Endothelial cell of umbilical vein (primary cell): ENCODE results near the gene XIRP1. TPM values are rescaled to one million over a fixed set of nuclear protein-coding genes. Genes with fewer than 3 reads are reported as not detected.

Experiments
- Bru-seq: library from RNA; stranded (reverse); fragments of 400-500 nt; gene quantifications from one replicate; lab custom pipeline; 2021; lab: Mats Ljungman, UMichigan
- BruChase-seq, 2 experiments: library from RNA; stranded (reverse); fragments of 400-500 nt; gene quantifications; one replicate each; lab custom pipeline; 2021; lab: Mats Ljungman, UMichigan
- BruUV-seq: library from RNA; stranded (reverse); fragments of 400-500 nt; replicated peaks from 2 replicates; lab custom pipeline; 2021; lab: Mats Ljungman, UMichigan
- CTCF ChIA-PET: fragments of 300-600, 350-600 bp; sonication (Branson Sonifier 250); formaldehyde crosslinking; loops from one replicate; lab custom pipeline; 2021; ENCODE audit warnings: antibody characterized with exemption, inconsistent platforms; lab: Charles Lee
- POLR2A ChIA-PET: fragments of 300-600, 350-600 bp; sonication (Branson Sonifier 250); formaldehyde crosslinking; loops from one replicate; lab custom pipeline; 2021; ENCODE audit warnings: antibody characterized with exemption, inconsistent platforms; lab: Charles Lee
- DNase-seq: peaks from one replicate; pipeline ENCODE4 v3.0.0-alpha.2; 2011; ENCODE audit warnings: low read depth, low spot score
- FAIRE-seq: peaks from 2 replicates; lab custom pipeline; 2011; peaks lifted over from hg19 to GRCh38; lab: Jason Lieb, UNC
- H2AFZ ChIP-seq: 2 replicates; pipeline ENCODE4 v1.6.0; 2012; ENCODE audit warnings: low read depth, low read length, control low read depth, inconsistent platforms
- H3K27ac ChIP-seq: 2 replicates; pipeline ENCODE4 v1.5.1; 2011; ENCODE audit warnings: low read depth, mild to moderate bottlenecking, control low read depth, low read length, moderate library complexity; ENCODE audit not compliant: insufficient read depth
- H3K27me3 ChIP-seq, 2 experiments: 2 replicates each; pipeline versions ENCODE4 v1.6.0 to v1.6.1; 2011; ENCODE audit warnings: low read length in 2 of 2, mixed read lengths in 1 of 2; ENCODE audit not compliant: control insufficient read depth in 2 of 2, insufficient read depth in 2 of 2
- H3K36me3 ChIP-seq, 2 experiments: 2 replicates in 1 of 2; 3 replicates in 1 of 2; pipeline ENCODE4 v1.5.1; 2011; ENCODE audit warnings: low read length in 2 of 2, mild to moderate bottlenecking in 1 of 2, moderate library complexity in 1 of 2; ENCODE audit not compliant: control insufficient read depth in 2 of 2, insufficient read depth in 2 of 2; ENCODE audit errors: extremely low read depth in 1 of 2
- H3K4me1 ChIP-seq: 3 replicates; pipeline ENCODE4 v1.5.1; 2011; ENCODE audit warnings: mild to moderate bottlenecking, low read length; ENCODE audit not compliant: control insufficient read depth, insufficient read depth; ENCODE audit errors: extremely low read depth
- H3K4me2 ChIP-seq: 2 replicates; pipeline ENCODE4 v1.6.1; 2011; ENCODE audit warnings: low read length, control low read depth, mixed read lengths; ENCODE audit not compliant: insufficient read depth
- H3K4me3 ChIP-seq, 3 experiments: fragments of 200-600 bp in 1 of 3; sonication (generic), shearing (Covaris generic) in 1 of 3; replicated peaks in 1 of 3; 2 replicates each; pipeline ENCODE4 v1.5.1; 2011 to 2016; ENCODE audit warnings: control low read depth in 3 of 3, low read length in 3 of 3, mild to moderate bottlenecking in 2 of 3, inconsistent platforms in 1 of 3, low read depth in 1 of 3, moderate library complexity in 1 of 3; ENCODE audit not compliant: insufficient read depth in 1 of 3
- H3K79me2 ChIP-seq: 2 replicates; pipeline ENCODE4 v1.6.0; 2012; ENCODE audit warnings: low read length, inconsistent platforms; ENCODE audit not compliant: control insufficient read depth, insufficient read depth
- H3K9ac ChIP-seq: replicated peaks from 2 replicates; pipeline ENCODE3; 2011; ENCODE audit warnings: low read length, control low read depth; ENCODE audit not compliant: insufficient read depth; ENCODE audit errors: extremely low read depth
- H3K9me1 ChIP-seq: replicated peaks from 3 replicates; pipeline ENCODE4 v1.6.0; 2011; ENCODE audit warnings: mild to moderate bottlenecking, low read length; ENCODE audit not compliant: control insufficient read depth, insufficient read depth; ENCODE audit errors: extremely low read depth
- H3K9me3 ChIP-seq: replicated peaks from 2 replicates; pipeline ENCODE4 v1.5.1; 2012; ENCODE audit warnings: low read length, inconsistent platforms; ENCODE audit not compliant: control insufficient read depth, insufficient read depth
- H4K20me1 ChIP-seq: replicated peaks from 2 replicates; pipeline ENCODE3; 2011; ENCODE audit warnings: mild to moderate bottlenecking, low read length; ENCODE audit not compliant: control insufficient read depth, insufficient read depth; ENCODE audit errors: extremely low read depth
- EZH2 ChIP-seq: IDR thresholded peaks from 2 replicates; pipeline ENCODE4 v1.6.1; 2012; ENCODE audit warnings: borderline replicate concordance, low read depth, mild to moderate bottlenecking, moderate library complexity, low read length, inconsistent platforms; ENCODE audit not compliant: severe bottlenecking
- FOS ChIP-seq: IDR thresholded peaks from 2 replicates; pipeline ENCODE4 v1.6.1; 2011; ENCODE audit warnings: mild to moderate bottlenecking, low read length, moderate library complexity, borderline replicate concordance; ENCODE audit not compliant: insufficient read depth
- GATA2 ChIP-seq: IDR thresholded peaks from 2 replicates; pipeline ENCODE4 v1.7.0; 2011; ENCODE audit warnings: low read depth, mild to moderate bottlenecking, moderate library complexity, mixed read lengths, low read length; ENCODE audit not compliant: insufficient read length, insufficient read depth
- JUN ChIP-seq: IDR thresholded peaks from 2 replicates; pipeline ENCODE4 v1.6.1; 2011; ENCODE audit warnings: borderline replicate concordance, low read depth; ENCODE audit not compliant: insufficient read length, insufficient read depth
- MYC ChIP-seq: IDR thresholded peaks from one replicate; pipeline ENCODE4 v1.6.1; 2011; ENCODE audit warnings: mild to moderate bottlenecking, low read depth, low read length
- POLR2A ChIP-seq: IDR thresholded peaks from 2 replicates; pipeline ENCODE4 v1.6.1; 2012; ENCODE audit warnings: low read depth, mild to moderate bottlenecking, control low read depth, low read length
- POLR2AphosphoS5 ChIP-seq: IDR thresholded peaks from 2 replicates; pipeline ENCODE4 v1.6.1; 2012; ENCODE audit warnings: low read depth, mild to moderate bottlenecking, control low read depth, low read length, moderate library complexity; ENCODE audit not compliant: insufficient read depth
- dilution Hi-C: fragments of 300-500 bp; cut with MboI; formaldehyde crosslinking; loops from one replicate; pipeline ENCODE4 v1.15.0; 2019; ENCODE audit warnings: low sequenced_read_pairs; ENCODE audit not compliant: extremely low pct_ligation_motif_present
- intact Hi-C: fragments of 100-400 bp; cut with micrococcal nuclease; formaldehyde crosslinking; loops from one replicate; pipeline ENCODE4 v1.10.0; 2022
- long read RNA-seq: library from polyadenylated mRNA; stranded (forward); transcript quantifications from one replicate; pipeline ENCODE4 v2.0.0, GENCODE V29; 2021
- polyA minus RNA-seq, 3 experiments: library from RNA; depleted of rRNA, polyadenylated mRNA; stranded (reverse); fragments of >200 nt; gene quantifications; 1 replicate in 1 of 3; 2 replicates in 2 of 3; pipeline ENCODE4 v1.2.3, GENCODE V29; 2011
- polyA plus RNA-seq, 4 experiments: library from polyadenylated mRNA; depleted of rRNA in 3 of 4; stranded (reverse) in 3 of 4; unstranded in 1 of 4; fragments of >200 nt; gene quantifications; 2 replicates each; pipeline versions ENCODE4 v1.2.1 to v1.2.3, GENCODE V29; 2011 to 2012; ENCODE audit warnings: missing spikeins in 1 of 4
- total RNA-seq: library from RNA; stranded (reverse); gene quantifications from 2 replicates; pipeline ENCODE4 v1.2.3, GENCODE V29; 2021
- TF ChIP-seq, protein P1 (sequence below), 2 donors: IDR thresholded peaks; 1 replicate in 1 of 2; 2 replicates in 1 of 2; pipeline ENCODE4 v1.5.1; 2011; ENCODE audit warnings: low read length in 2 of 2, mild to moderate bottlenecking in 2 of 2, moderate library complexity in 2 of 2, control low read depth in 1 of 2, inconsistent platforms in 1 of 2, low read depth in 1 of 2; ENCODE audit not compliant: insufficient read depth in 1 of 2; ENCODE audit errors: extremely low read depth in 1 of 2
- TF ChIP-seq, protein P2 (sequence below): IDR thresholded peaks from 2 replicates; pipeline ENCODE4 v1.6.1; 2011; ENCODE audit not compliant: insufficient read depth, insufficient read length

The XIRP1 gene, protein sequence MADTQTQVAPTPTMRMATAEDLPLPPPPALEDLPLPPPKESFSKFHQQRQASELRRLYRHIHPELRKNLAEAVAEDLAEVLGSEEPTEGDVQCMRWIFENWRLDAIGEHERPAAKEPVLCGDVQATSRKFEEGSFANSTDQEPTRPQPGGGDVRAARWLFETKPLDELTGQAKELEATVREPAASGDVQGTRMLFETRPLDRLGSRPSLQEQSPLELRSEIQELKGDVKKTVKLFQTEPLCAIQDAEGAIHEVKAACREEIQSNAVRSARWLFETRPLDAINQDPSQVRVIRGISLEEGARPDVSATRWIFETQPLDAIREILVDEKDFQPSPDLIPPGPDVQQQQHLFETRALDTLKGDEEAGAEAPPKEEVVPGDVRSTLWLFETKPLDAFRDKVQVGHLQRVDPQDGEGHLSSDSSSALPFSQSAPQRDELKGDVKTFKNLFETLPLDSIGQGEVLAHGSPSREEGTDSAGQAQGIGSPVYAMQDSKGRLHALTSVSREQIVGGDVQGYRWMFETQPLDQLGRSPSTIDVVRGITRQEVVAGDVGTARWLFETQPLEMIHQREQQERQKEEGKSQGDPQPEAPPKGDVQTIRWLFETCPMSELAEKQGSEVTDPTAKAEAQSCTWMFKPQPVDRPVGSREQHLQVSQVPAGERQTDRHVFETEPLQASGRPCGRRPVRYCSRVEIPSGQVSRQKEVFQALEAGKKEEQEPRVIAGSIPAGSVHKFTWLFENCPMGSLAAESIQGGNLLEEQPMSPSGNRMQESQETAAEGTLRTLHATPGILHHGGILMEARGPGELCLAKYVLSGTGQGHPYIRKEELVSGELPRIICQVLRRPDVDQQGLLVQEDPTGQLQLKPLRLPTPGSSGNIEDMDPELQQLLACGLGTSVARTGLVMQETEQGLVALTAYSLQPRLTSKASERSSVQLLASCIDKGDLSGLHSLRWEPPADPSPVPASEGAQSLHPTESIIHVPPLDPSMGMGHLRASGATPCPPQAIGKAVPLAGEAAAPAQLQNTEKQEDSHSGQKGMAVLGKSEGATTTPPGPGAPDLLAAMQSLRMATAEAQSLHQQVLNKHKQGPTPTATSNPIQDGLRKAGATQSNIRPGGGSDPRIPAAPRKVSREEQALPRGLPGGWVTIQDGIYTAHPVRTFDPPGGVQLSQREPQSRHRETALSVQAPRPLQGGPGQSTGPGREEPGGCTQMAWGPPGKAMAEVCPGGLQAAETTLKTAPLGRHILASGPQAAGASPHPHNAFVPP (N-terminal part only)
- total RNA-seq, result not detected in 2 replicates
- not detected in 2 replicates for polyA plus RNA-seq
- not detected in 2 replicates for polyA plus RNA-seq (2011; cell fraction: cytosol; rRNA removed)
- not detected in 2 replicates for polyA plus RNA-seq (2011; cell fraction: nucleus; rRNA removed)
- not detected in 2 replicates for polyA plus RNA-seq (2012)
- polyA minus RNA-seq, result not detected in 2 replicates
- not detected for polyA minus RNA-seq (2011; cell fraction: cytosol; rRNA and poly(A)+ RNA removed)
- polyA minus RNA-seq (2011; cell fraction: nucleus; rRNA and poly(A)+ RNA removed), result not detected in 2 replicates
- Bru-seq, nascent RNA, result not detected
- not detected for BruChase-seq, experiment 1, labeled RNA remaining after a 6-hour chase
- not detected for BruChase-seq, experiment 2, labeled RNA remaining after a 2-hour chase
- long read RNA-seq, result 0 reads

DNA sequence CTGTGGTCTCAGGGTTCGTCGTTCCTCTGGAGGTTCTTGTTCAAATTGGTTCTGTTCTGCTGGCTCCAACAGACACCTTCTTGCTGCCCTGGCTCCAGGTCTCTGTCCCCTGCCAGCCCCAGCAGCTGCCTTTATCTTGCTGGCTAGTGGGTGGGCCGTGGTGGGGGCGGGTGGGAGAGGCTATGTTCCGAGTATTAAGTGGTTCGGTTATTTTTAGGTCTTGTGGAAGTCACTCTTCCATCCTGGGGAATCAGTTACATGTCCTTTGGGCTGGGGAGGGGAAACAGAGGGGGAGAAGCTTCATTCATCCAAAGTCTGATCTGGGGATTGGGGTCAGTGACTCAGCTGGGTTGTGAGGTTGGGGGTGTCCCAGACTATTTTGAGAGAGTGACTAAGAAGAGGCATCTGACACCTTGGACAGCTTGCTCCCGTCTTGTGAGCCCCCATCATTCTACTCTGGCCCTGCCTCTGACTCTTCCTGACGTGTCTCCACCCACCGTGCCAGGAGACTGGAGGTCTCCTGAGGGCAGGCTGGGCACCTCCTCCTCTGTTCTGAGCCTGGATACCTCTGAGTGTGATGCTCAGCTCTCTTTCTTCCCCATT is at the start of gene XIRP1:
XIRP1 (minus strand) TSS at position 106 of the 603 bp plus-strand sequence. CDS start 3,150 bp downstream, outside the sequence.
- DNase-seq, result no peak

More for the DNA sequence above, at the start of gene XIRP1:
- Histone ChIP-seq H3K9ac (no peak within 1 kb of the TSS), H3K4me3 (no peak within 1 kb of the TSS), H4K20me1 (no peaks in the 10 kb centered on the region), H3K27me3 (peaks cover 0 to 5% of the 10 kb centered on the region in 2 experiments), H3K9me1 (no peaks in the 10 kb centered on the region), H3K9me3 (no peaks in the 10 kb centered on the region), H3K4me2 (no peak within 1 kb of the TSS), H3K36me3 (no peaks in the 10 kb centered on the region), H3K79me2 (no peaks in the 10 kb centered on the region), H3K27ac (no peak within 1 kb of the TSS), H3K4me1 (no peaks in the 10 kb centered on the region), H2AFZ (no peak within 1 kb of the TSS)
- POLR2A ChIA-PET, result no interaction called here
- FAIRE-seq, result no peak
- TF ChIP-seq, protein P1, sequence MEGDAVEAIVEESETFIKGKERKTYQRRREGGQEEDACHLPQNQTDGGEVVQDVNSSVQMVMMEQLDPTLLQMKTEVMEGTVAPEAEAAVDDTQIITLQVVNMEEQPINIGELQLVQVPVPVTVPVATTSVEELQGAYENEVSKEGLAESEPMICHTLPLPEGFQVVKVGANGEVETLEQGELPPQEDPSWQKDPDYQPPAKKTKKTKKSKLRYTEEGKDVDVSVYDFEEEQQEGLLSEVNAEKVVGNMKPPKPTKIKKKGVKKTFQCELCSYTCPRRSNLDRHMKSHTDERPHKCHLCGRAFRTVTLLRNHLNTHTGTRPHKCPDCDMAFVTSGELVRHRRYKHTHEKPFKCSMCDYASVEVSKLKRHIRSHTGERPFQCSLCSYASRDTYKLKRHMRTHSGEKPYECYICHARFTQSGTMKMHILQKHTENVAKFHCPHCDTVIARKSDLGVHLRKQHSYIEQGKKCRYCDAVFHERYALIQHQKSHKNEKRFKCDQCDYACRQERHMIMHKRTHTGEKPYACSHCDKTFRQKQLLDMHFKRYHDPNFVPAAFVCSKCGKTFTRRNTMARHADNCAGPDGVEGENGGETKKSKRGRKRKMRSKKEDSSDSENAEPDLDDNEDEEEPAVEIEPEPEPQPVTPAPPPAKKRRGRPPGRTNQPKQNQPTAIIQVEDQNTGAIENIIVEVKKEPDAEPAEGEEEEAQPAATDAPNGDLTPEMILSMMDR (IDR thresholded peaks at IDR 0.05; ENCODE audit: extremely low read depth in 1 of 2, insufficient read depth in 1 of 2, low read depth in 1 of 2, low read length in 2 of 2), result no peak
- TF ChIP-seq EZH2 (no peak), GATA2 (no peak), POLR2A (no peak), FOS (no peak), POLR2AphosphoS5 (no peak), JUN (no peak), MYC (no peak)
- TF ChIP-seq, protein P2, sequence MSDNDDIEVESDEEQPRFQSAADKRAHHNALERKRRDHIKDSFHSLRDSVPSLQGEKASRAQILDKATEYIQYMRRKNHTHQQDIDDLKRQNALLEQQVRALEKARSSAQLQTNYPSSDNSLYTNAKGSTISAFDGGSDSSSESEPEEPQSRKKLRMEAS, result no peak
- intact Hi-C loops, result no loop called here
- no TSS peak for BruUV-seq
- CTCF ChIA-PET, result interaction anchor here (0.9 to 14.2 kb wide), 4 partner anchors 51 to 99 kb away, joined by 3 to 183 read pairs (median 144); no protein-coding TSS in a partner anchor
- dilution Hi-C loops, result loop anchor here (5.0 kb wide), 1 partner anchor 85 kb away; the partner anchor contains the start of genes GORASP1 and TTC21A
